Measurements from ENCODE around the gene TRPV3. TPM values are rescaled to one million over a fixed set of nuclear protein-coding genes. Genes with fewer than 3 reads are reported as not detected.

TRPV3 gene
- total RNA-seq, 6 experiments from 2014 or later = 0.12 to 2.1 (median 0.37) TPM; not detected in 1

DNA sequence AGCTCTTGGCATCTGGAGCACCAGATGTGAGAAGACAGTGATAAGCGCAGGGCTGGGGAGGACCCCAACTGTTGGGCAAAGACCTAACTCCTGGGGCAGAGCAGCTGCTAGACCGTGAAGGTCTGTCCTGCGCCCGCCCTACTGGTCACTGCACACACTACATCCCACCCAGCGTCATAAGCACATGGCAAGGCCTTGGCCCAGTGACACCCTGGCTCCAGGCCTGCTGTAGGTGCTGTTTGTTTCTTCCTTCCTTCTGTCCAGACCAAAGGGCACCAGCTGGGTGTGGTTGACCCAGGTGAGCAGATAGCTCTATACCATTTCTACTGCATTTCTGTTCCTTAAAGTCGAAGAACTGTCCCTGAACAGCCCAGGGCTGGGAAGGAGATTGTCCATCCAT, 6.4 kb downstream of the TRPV3 start:
- WGBS (ENCODE audit: insufficient coverage, low coverage, low lambda C conversion rate, missing lambda C conversion rate) = 100% methylated on average over 2 of the region's 6 CpGs
- H3K27ac ChIP-seq = no peak overlapping the region
- no peaks in the 10 kb centered on the region for H3K27me3 ChIP-seq
- intact Hi-C loops (cut with DNase I) = no loop called here
- DNase-seq (no peak), ATAC-seq (no peak)
- H3K36me3 ChIP-seq = no peaks in the 10 kb centered on the region
- H3K4me3 ChIP-seq = no peak overlapping the region
- peaks cover 0 to 4% (median 0%) of the 10 kb centered on the region in 4 donors for H3K4me1 ChIP-seq
- H3K9me3 ChIP-seq = no peaks in the 10 kb centered on the region
- TF ChIP-seq, protein P1, sequence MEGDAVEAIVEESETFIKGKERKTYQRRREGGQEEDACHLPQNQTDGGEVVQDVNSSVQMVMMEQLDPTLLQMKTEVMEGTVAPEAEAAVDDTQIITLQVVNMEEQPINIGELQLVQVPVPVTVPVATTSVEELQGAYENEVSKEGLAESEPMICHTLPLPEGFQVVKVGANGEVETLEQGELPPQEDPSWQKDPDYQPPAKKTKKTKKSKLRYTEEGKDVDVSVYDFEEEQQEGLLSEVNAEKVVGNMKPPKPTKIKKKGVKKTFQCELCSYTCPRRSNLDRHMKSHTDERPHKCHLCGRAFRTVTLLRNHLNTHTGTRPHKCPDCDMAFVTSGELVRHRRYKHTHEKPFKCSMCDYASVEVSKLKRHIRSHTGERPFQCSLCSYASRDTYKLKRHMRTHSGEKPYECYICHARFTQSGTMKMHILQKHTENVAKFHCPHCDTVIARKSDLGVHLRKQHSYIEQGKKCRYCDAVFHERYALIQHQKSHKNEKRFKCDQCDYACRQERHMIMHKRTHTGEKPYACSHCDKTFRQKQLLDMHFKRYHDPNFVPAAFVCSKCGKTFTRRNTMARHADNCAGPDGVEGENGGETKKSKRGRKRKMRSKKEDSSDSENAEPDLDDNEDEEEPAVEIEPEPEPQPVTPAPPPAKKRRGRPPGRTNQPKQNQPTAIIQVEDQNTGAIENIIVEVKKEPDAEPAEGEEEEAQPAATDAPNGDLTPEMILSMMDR (IDR thresholded peaks at IDR 0.05) = no peak
- TF ChIP-seq POLR2A (IDR thresholded peaks at IDR 0.05) = no peak

DNA sequence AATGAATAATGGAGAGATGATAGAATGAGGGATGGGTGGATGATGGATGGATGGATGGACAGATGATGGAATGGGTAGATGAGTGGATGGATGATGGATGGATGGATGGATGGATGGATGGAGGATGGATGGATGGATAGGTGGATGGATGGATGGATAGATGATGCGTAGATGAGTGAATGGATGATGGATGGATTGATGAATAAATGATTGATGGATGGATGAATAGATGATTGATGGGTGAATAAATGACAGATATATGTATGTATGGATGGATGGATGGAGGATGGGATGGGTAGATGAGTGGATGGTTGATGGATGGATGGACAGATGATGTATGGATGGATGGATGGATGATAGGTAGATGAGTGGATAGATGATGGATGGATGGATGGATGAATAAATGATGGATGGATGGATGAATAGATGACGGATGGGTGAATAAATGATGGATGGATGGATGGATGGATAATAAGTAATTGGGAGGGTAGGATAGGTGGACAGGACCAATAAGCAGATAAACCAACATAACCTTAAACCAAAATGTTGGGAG, 7.9 kb downstream of the TRPV3 start:
- no peak for ATAC-seq
- intact Hi-C loops (cut with DNase I) = no loop called here
- TF ChIP-seq, protein P1 (IDR thresholded peaks at IDR 0.05) = no peak
- TF ChIP-seq POLR2A (IDR thresholded peaks at IDR 0.05) = no peak
- WGBS (ENCODE audit: insufficient coverage, low coverage, low lambda C conversion rate, missing lambda C conversion rate) = 88% methylated on average over 2 of the region's 2 CpGs
- H3K9me3 ChIP-seq = no peaks in the 10 kb centered on the region
- H3K4me1 ChIP-seq = peaks cover 0 to 4% (median 0%) of the 10 kb centered on the region in 4 donors
- DNase-seq = no peak
- no peak overlapping the region for H3K27ac ChIP-seq
- H3K27me3 ChIP-seq = no peaks in the 10 kb centered on the region
- H3K4me3 ChIP-seq = no peak overlapping the region
- H3K36me3 ChIP-seq = no peaks in the 10 kb centered on the region

DNA sequence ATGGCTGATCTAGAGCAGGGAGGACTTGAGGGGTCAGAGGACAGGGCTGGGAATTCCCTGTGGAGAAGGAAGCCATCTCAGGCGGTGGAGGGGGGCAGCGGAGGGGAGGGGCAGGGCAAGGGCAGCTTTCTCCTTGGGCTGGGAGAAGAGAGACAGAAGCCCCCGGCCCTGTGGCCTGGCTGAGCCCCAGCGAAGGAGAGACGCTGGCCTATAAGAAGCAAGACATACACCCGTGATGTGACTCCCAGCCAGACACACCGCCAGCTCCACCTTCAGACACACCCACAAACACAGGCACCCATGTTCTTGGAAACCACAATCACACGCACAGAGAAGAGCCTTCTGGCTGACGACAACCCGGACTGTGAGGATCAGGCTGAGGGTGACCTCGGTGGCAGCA, 10.0 kb downstream of the TRPV3 start:
- TF ChIP-seq, protein P1 (IDR thresholded peaks at IDR 0.05) = no peak
- no peak for TF ChIP-seq POLR2A (IDR thresholded peaks at IDR 0.05)
- DNase-seq = no peak
- ATAC-seq = no peak
- H3K4me1 ChIP-seq = peaks cover 0 to 4% (median 0%) of the 10 kb centered on the region in 4 donors
- WGBS (ENCODE audit: insufficient coverage, low coverage, low lambda C conversion rate, missing lambda C conversion rate) = 36% methylated on average over 2 of the region's 11 CpGs
- no peaks in the 10 kb centered on the region for H3K9me3 ChIP-seq
- no peak overlapping the region for H3K4me3 ChIP-seq
- intact Hi-C loops (cut with DNase I) = no loop called here
- H3K27me3 ChIP-seq = no peaks in the 10 kb centered on the region
- no peak overlapping the region for H3K27ac ChIP-seq
- no peaks in the 10 kb centered on the region for H3K36me3 ChIP-seq

DNA sequence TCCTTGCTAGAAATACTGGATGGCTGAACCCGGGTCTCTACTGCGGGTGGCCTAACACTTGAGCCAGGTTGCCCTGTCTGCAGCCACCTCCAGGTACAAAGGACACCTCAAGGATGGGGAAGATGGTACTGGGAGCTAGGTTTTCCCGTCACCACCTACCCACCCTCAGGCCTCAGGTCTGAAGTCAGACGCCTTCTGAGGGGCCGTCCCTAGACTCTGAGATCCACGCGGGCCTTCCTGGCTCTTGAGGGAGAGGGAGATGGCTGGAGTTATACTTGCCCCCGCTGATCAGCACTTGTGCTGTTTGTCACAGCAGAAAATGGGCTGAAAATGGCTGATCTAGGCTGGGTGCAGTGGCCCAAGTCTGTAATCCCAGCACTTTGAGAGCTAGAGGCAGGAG, 10.6 kb downstream of the TRPV3 start:
- TF ChIP-seq, protein P1 (IDR thresholded peaks at IDR 0.05) = no peak
- no peak for TF ChIP-seq POLR2A (IDR thresholded peaks at IDR 0.05)
- no peak for ATAC-seq
- WGBS (ENCODE audit: insufficient coverage, low coverage, low lambda C conversion rate, missing lambda C conversion rate) = 100% methylated on average over 1 of the region's 8 CpGs
- H3K27me3 ChIP-seq = no peaks in the 10 kb centered on the region
- H3K27ac ChIP-seq = no peak overlapping the region
- H3K36me3 ChIP-seq = no peaks in the 10 kb centered on the region
- peaks cover 0 to 4% (median 0%) of the 10 kb centered on the region in 4 donors for H3K4me1 ChIP-seq
- intact Hi-C loops (cut with DNase I) = no loop called here
- H3K9me3 ChIP-seq = no peaks in the 10 kb centered on the region
- H3K4me3 ChIP-seq = no peak overlapping the region
- DNase-seq = no peak
